ENCODE data around the gene ATF7.

DNA sequence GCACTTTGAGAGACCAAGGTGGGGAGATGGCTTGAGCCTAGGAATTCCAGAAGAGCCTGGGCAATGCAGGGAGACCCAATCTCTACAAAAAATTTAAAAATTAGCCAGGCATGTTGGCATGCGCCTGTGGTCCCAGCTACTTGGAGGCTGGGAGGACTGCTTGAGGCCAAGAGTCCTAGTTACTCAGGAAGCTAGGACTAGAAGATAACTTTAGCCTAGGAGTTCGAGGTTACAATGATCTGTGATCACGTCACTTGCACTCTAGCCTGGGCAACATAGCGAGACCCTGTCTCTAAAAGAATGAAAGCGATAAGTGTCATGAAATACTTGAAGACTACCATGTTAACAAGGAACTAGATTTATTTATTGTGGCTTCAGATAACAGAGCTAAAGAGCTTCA lies 3.5 kb downstream of the ATF7 start:
- TF ChIP-seq FOXO1 (CRISPR knock-in tag; IDR thresholded peaks at IDR 0.05) (no peak), FOXM1 (CRISPR knock-in tag; IDR thresholded peaks at IDR 0.05) (no peak), ZNF10 (CRISPR knock-in tag; IDR thresholded peaks at IDR 0.05; ENCODE audit: borderline replicate concordance, low read depth) (no peak), ZFX (CRISPR knock-in tag; IDR thresholded peaks at IDR 0.05; ENCODE audit: low read depth) (no peak), EP300 (IDR thresholded peaks at IDR 0.05; ENCODE audit: low read depth in 2 of 2, low read length in 2 of 2) (no peak), EP300 (CRISPR knock-in tag; IDR thresholded peaks at IDR 0.05; ENCODE audit: borderline replicate concordance) (no peak), ZBTB20 (CRISPR knock-in tag; IDR thresholded peaks at IDR 0.05; ENCODE audit: borderline replicate concordance, low read depth) (no peak), TCF7L2 (IDR thresholded peaks at IDR 0.05; ENCODE audit: low read depth, low read length) (no peak)

Measured in HepG2 (cell line).